D341Med (cell line): Measurements from ENCODE around the gene NAA15.
"Not testable (repeated sequence)": the region's sequence is repeated elsewhere in the genome, so short reads cannot be mapped to it uniquely, and the experiment has no call there.

Experiments used
- DNase-seq: peaks from one replicate; pipeline ENCODE4 v3.0.0; 2012; ENCODE audit warnings: low spot score

NAA15 gene

GRCh38 chr4:139301113-139301820 lies at the start of gene NAA15:
Gene NAA15 (plus strand): TSS chr4:139301505. CDS start chr4:139301778, 273 bp downstream.
- DNase-seq, result peak; percentile 98

DNA sequence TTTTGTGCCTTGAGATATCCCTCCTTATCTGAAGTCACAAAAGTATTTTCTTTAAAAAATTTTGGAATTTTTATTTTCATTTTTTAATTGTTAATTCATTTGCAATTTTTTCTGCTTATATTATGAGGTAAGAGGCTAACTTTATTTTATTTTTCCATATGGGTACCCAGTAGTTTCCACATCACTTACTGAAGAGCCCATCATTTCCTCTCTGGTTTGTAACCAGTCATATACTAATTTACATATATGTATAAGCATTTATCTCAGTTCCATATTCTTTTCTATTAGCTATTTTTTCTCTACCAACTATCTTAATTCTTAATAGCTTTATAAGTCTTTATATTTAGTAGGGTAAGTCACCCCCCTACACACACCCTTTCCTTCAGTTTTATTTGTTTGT lies 48.3 kb upstream of the NAA15 start:
- DNase-seq, result no peak

- no peak for DNase-seq
Observed at GRCh38 chr4:139253713-139254112, 47.6 kb upstream of the NAA15 start.

DNA sequence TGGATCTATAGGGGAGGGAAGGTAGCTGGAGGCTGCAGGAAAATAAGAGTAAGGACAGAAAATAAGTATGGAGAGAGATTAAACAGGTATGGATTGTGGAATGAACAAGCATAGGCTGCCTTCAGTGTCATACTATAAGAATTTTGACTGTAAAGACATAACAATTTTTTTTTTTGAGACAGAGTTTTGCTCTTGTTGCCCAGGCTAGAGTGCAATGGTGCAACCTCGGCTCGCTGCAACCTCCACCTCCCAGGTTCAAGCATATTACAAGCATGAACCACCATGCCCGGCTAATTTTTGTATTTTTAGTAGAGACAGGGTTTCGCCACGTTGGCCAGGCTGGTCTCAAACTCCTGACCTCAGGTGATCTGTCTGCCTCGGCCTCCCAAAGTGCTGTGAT lies 45.7 kb upstream of the NAA15 start:
- DNase-seq, result not testable (repeated sequence)

DNA sequence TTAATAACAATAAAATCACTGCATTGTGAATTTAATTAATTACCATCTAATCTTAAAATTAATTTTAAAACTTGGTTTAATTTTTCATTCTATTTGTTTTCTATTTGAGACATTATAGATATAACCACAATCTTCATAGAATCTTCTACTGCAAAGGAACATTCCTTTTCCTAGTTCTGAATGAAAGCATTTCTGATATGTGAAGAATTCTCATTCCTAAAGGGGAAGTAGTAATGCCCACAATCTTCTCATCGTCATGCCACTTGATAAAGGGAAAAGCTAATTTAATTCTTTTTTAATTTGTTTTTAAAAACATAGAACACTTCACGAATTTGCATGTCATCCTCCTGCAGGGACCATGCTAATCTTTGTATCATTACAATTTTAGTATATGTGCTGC lies 45.0 kb upstream of the NAA15 start:
- DNase-seq, result no peak

DNA sequence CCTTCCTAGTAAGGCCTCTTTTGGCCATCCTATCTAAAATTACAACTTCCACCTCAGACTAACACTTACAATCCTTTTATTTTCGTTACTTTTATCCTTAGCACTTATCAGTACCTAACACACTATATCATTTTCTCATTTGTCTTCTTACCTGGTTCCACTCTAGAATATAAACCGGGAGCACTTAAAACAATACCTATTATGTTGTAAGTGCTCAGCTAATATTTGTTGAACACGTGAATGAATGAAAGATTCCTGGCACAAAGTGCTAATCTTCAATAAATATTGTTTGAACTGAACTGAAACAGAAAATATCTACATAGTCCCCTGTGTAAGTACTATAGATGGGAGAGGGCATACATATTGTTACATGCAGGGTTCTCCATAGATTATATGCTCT lies 35.7 kb upstream of the NAA15 start:
- no peak for DNase-seq

DNA sequence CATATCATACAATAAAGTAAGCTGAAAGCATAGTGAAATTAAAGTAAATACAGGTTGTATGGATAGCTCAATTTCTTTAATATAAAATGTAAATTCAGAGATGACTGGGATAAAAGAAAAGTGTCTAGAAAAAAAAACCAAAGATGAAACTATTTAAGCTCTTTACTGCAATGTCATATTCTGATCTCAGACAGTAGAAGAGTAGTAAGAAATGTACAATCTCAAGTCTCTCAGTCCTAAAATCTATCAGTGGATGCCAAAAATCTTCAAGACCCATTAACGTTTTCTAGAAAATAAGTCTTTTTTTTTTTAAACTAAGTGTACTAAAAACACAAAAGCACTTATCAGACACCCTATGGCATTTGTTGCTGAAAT lies 35.1 kb upstream of the NAA15 start:
- no peak for DNase-seq

DNA sequence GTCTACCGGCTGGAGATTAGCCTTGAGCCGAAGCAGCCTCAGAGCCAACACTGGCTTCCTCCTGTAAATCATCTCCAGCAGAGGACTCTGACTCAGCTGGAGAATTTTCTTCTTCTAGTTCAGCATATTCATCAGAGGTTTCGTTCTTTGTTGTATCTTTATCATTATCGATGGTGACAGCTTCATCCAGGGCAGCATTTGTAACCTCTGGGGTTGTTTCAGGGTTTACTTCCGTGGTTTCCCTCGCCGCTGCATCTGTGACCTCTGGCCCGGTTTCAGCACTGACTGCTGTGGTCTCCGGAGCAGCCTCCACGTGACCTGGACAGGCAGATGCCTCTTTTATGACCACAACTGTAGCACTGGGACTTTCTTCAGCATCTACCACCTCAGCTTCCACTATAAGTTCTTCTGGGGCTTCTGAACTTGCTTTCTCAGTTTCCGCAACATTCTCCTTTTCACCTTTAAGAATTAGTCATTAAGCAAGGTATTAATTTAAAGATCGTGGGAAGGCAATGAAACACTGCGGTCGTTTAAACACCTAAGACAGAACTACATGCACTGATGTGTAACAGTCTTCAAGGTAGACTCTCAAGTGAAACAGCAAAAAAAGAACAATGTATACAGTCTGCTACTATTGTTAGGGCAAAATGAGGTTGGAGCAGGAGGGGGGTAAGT lies 34.6 kb upstream of the NAA15 start:
- DNase-seq, result no peak

- no peak for DNase-seq
Observed at GRCh38 chr4:139267301-139267700, 34.0 kb upstream of the NAA15 start.

GRCh38 chr4:139273835-139274234 lies 27.5 kb upstream of the NAA15 start:
- DNase-seq, result no peak

DNA sequence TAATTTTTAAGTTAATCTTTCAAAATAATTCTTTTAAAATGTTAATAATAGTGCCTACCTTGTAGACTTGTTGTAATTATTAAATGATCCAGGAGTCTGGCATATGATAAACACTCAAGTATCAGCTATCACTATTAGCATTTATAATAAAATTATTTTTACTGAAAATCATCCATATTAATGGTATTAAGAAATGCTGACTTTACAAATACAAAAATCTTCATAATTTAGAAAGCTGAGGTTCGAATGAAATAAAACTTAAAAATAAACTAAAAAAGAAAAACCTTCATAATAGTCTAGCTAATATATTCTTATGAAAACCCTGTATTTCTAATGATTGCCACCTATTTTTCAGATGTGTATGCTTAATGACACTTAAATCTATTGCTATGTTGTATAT lies 26.5 kb upstream of the NAA15 start:
- DNase-seq, result no peak

DNA sequence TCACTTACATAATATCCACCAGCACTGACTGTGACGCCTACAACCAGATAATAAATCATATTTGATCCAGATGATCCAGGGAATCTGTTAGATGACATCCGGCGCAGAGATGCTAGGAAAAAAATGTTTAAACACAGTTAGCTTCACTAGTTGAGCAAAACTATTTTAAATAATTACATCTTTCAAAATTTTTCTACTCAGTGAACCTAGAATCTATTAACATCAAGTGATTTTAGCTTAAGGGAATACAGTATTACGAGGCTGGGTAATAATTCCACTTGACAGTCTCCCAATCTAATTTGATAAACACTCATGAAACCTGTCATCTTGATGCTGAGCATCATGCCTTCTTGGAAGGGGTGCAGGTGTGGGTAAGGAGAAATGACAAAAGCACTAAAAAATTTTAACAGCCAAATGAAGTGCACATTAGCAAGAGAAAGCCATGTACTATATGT lies 26.0 kb upstream of the NAA15 start:
- DNase-seq, result no peak

GRCh38 chr4:139278485-139278884 lies 22.8 kb upstream of the NAA15 start:
- no peak for DNase-seq

DNA sequence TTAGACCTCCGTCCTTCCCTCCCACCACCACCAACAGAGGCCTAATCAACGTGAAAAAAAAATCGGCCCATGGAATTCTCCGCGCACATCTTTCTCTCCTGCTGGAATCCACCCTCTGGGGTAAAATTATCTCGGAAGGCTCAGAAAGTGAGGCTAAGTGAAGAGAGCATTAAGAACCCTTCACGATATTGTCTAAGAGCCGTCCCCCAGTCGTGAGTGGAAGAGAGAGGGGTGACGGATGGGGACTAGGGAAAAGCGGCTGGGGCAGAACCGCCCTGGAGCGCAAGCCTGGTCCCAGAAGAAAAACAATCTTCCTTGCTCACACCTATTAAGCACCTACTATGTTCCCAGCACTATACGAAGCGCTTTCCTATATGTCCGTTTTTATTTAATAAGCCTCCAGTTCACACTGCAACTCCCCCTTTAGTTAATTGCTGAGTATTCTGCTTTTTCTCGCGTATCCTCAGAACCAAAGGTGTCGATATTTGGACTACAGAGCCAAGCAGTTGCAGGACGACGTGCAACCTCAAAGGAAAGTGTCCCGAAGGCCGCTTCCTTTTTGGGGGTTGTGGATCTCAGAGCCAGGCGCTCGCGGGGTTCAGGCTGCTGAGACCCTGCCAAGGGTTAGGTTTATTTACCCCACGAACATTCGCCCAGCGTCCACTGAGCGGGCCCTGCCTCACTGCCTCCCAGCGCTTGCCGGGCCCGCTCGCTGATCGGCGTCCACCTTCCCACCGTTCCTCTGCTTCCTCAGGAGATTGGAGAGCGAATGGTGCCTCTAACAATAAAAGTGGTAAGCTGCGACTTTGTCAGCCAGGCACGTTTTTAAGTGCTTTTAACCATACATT lies 22.2 kb upstream of the NAA15 start:
- no peak for DNase-seq

DNA sequence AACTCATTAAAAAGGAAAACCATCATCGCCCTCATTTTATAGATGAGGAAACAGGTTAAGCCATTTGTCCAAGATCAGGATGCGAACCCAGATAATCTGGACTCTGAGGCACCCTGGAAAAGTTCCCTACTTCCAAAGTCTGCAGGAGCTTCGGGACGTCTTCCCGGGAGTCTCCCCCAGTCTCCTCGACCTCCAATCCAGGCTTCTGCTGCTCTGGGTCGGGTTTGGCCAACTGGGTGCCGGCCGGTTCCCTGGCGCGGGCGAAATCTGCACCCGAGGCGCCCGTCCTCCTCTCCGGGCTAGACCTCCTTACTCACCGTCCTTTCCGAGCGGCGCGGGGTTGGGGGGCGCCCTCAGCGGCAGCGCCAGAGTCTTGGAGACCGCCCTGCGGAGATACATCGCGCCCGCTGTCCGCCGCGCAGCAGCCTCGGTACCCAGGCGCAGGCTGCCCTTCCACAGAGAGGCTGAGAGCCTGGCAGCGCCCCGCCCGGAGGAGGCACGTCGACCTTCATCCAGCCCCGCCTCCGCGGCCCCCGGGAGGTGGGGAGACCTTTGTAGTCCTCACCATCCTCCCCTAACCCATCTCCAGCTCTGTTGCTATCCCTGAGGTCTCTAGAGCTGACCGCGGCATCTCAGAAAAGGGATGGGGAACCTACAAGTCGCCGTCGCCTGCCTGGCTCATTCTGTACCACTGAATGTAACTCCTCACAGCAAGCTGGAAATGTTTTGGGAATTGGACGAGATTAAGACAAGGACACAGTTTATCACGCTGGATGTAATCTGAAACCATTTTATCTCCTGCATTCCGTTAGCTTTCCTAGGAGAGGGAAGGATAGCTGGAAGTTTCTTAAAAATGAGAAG lies 21.3 kb upstream of the NAA15 start, which contains the start of gene MGARP:
Gene MGARP (minus strand): TSS at position 466 of the 861 bp plus-strand sequence. CDS start 67 bp downstream, at position 399.
- no peak for DNase-seq

- DNase-seq, result no peak
Observed at GRCh38 chr4:139282065-139282720, 19.1 kb upstream of the NAA15 start.

GRCh38 chr4:139282721-139283075 lies 18.6 kb upstream of the NAA15 start:
- DNase-seq, result no peak

- no peak for DNase-seq
Observed at GRCh38 chr4:139286186-139286698, 15.1 kb upstream of the NAA15 start.

DNA sequence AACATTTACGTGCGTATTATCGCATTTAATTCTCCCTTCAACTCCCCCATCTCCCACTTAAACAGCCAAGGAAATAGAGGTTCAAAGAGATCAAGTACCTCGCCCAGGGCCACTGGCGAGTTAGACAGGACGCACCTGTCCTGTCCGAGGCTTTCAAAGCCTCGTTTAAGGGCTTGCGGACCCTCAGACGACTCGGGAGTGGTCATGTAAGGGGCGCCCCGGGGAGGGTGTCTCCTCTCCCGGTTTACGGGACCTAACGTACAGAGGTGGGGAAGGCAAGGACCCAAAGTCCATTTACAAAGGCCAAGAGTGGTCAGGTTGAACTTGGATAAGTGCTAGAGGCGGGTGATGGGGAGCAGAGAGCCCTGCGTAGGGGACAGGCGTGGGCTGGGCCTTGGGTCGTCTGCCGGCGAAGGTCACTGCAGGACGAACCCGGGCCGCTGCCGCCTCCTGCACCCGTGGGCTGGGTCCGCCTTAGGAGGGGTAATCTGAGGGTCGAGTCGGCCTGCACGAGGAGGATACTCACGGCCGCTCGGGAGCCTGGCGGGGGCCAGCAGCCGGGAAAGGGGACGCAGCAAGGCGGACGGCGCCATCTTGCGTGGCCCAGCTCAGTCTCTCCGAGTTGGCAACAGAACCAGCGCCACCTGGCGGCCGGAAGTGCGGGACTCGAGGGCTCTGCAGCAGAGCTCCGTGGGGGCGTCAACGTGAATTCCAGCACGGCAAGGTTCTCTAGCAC lies 5.9 kb upstream of the NAA15 start:
- peak; percentile 93 for DNase-seq

DNA sequence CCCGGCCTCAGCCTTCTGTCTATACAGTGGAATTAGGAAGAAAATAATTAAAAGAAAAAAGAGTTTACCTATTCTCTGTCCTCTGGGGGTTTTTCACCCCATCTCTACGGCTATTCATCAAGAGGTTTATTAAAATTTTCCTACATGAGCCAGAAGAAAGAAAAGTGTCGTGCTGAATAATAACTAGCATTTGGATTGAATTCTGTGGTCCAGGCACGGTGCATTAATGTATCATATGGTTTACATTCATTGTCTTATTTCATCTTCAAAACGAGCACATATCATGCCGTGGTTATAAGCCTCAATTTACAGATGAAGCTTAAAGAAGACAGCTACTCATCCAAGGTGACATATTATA lies 5.4 kb upstream of the NAA15 start:
- DNase-seq, result no peak
